Measurements from ENCODE around the gene SLC13A5. TPM values are rescaled to one million over a fixed set of nuclear protein-coding genes. Genes with fewer than 3 reads are reported as not detected.

Gene SLC13A5
- total and polyA plus RNA-seq, 9 of the 15 experiments (the other 6 are each of a cell fraction or from before 2014, with no cell fraction given) = 0.04 TPM; not detected in 8

DNA sequence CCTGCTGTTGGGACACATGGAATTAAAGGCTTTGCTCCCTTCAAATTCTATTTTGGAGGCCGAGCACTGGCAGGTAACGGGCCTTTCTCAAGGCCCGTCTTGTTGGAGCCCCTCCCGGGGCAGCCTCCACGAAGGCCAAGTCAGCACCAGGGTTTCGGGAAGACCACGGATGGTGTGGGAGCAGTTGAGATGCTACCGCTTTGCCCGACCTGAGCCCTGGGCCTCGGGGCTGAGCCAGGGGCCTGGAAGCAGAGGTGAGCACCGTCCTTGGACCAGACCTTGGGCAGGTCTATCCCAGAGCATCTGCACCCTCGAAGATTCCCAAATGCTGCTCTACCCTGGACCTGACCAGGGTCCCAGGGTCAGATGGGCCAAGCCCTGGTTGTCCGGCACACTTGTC, 38.6 kb downstream of the SLC13A5 start:
- no peak overlapping the region for H3K4me3 ChIP-seq
- ChIA-PET CTCF (ENCODE audit: low intra/inter-chr PET ratio) (no interaction called here), POLR2A (no interaction called here)
- no peak overlapping the region for H3K9ac ChIP-seq (ENCODE audit: insufficient read depth in 1 of 2, low read depth in 2 of 2, low read length in 2 of 2)
- no peak overlapping the region for H3K27ac ChIP-seq (ENCODE audit: extremely low read depth, low read depth, low read length)
- H3K27me3 ChIP-seq (ENCODE audit: control insufficient read depth in 2 of 2, insufficient read depth in 2 of 2, low read length in 2 of 2) = peaks cover 9 to 52% of the 10 kb centered on the region in 2 experiments; a peak in 4 of 5 replicates
- TF ChIP-seq SMAD3 (CRISPR knock-in tag; conservative IDR thresholded peaks at IDR 0.05) (no peak), SMAD2 (IDR thresholded peaks at IDR 0.05; ENCODE audit: low read depth, low read length) (no peak), TEAD2 (tag; IDR thresholded peaks at IDR 0.05) (no peak), POLR2AphosphoS5 (IDR thresholded peaks at IDR 0.05; ENCODE audit: control insufficient read depth, insufficient read depth, low read depth, low read length) (no peak)
- TF ChIP-seq, protein P1, sequence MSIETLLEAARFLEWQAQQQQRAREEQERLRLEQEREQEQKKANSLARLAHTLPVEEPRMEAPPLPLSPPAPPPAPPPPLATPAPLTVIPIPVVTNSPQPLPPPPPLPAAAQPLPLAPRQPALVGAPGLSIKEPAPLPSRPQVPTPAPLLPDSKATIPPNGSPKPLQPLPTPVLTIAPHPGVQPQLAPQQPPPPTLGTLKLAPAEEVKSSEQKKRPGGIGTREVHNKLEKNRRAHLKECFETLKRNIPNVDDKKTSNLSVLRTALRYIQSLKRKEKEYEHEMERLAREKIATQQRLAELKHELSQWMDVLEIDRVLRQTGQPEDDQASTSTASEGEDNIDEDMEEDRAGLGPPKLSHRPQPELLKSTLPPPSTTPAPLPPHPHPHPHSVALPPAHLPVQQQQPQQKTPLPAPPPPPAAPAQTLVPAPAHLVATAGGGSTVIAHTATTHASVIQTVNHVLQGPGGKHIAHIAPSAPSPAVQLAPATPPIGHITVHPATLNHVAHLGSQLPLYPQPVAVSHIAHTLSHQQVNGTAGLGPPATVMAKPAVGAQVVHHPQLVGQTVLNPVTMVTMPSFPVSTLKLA (conservative IDR thresholded peaks at IDR 0.05) = no peak
- TF ChIP-seq, protein P2, sequence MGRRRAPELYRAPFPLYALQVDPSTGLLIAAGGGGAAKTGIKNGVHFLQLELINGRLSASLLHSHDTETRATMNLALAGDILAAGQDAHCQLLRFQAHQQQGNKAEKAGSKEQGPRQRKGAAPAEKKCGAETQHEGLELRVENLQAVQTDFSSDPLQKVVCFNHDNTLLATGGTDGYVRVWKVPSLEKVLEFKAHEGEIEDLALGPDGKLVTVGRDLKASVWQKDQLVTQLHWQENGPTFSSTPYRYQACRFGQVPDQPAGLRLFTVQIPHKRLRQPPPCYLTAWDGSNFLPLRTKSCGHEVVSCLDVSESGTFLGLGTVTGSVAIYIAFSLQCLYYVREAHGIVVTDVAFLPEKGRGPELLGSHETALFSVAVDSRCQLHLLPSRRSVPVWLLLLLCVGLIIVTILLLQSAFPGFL (CRISPR knock-in tag; IDR thresholded peaks at IDR 0.05) = no peak
- H2AFZ ChIP-seq (ENCODE audit: low read depth, low read length) = no peak overlapping the region
- FAIRE-seq (no peak), DNase-seq (ENCODE audit: extremely low read depth in 1 of 4, low spot score in 3 of 4) (no peak), ATAC-seq (no peak)
- no peaks in the 10 kb centered on the region for H3K36me3 ChIP-seq (ENCODE audit: control insufficient read depth, insufficient read depth, low read length)
- intact Hi-C loops (cut with micrococcal nuclease) = no loop called here
- H3K79me2 ChIP-seq (ENCODE audit: control insufficient read depth, insufficient read depth, low read length) = no peaks in the 10 kb centered on the region
- H3K9me3 ChIP-seq (replicated peaks; ENCODE audit: control insufficient read depth, insufficient read depth, low read depth, low read length) = no peaks in the 10 kb centered on the region
- no peaks in the 10 kb centered on the region for H3K9me1 ChIP-seq (ENCODE audit: control insufficient read depth, insufficient read depth, low read length)
- H3K4me1 ChIP-seq (replicated peaks in 1 of 2; ENCODE audit: control insufficient read depth in 2 of 2, insufficient read depth in 2 of 2, low read length in 2 of 2) = no peaks in the 10 kb centered on the region; a peak in 1 of 5 replicates
- in situ Hi-C loops (cut with MboI) = no loop called here
- no peak overlapping the region for H3K4me2 ChIP-seq (ENCODE audit: insufficient read depth, low read length)
- BruUV-seq (replicated peaks) = no TSS peak
- no peaks in the 10 kb centered on the region for H4K20me1 ChIP-seq (replicated peaks; ENCODE audit: control insufficient read depth, insufficient read depth, low read length)
- 17% methylated on average over 10 of the region's 13 CpGs for WGBS (ENCODE audit: insufficient coverage, low coverage, missing lambda C conversion rate)
